WTC11 (cell line): ENCODE data around the gene SGCG. TPM values are rescaled to one million over a fixed set of nuclear protein-coding genes. Genes with fewer than 3 reads are reported as not detected.

Experiments used
- ATAC-seq: fragments of 200-7000 bp; cut with Tn5 transposase; 2 replicates; pipeline ENCODE4 v1.10.0; 2021; ENCODE audit warnings: mild to moderate bottlenecking, moderate library complexity
- CTCF ChIA-PET: fragments of 300-600 bp; sonication (Branson Sonifier 250); formaldehyde crosslinking; loops from one replicate; lab custom pipeline; 2021; ENCODE audit warnings: antibody characterized with exemption; lab: Charles Lee
- POLR2A ChIA-PET: fragments of 350-600 bp; sonication (Branson Sonifier 250); formaldehyde crosslinking; loops from one replicate; lab custom pipeline; 2021; ENCODE audit warnings: antibody characterized with exemption; lab: Charles Lee
- DNase-seq: peaks from one replicate; pipeline ENCODE4 v3.0.0; 2021; ENCODE audit warnings: low spot score
- H3K27ac Mint-ChIP-seq: 2 replicates; pipeline ENCODE4 v1.8.0; 2021; ENCODE audit warnings: mixed read lengths
- H3K27me3 Mint-ChIP-seq: 2 replicates; pipeline ENCODE4 v1.8.0; 2021; ENCODE audit warnings: low read depth, mild to moderate bottlenecking, moderate library complexity, mixed read lengths
- H3K36me3 Mint-ChIP-seq: 2 replicates; pipeline ENCODE4 v1.8.0; 2021; ENCODE audit warnings: mixed read lengths
- H3K4me1 Mint-ChIP-seq: 2 replicates; pipeline ENCODE4 v1.8.0; 2022; ENCODE audit warnings: mixed read lengths
- H3K4me3 Mint-ChIP-seq: 2 replicates; pipeline ENCODE4 v1.8.0; 2021; ENCODE audit warnings: mild to moderate bottlenecking, moderate library complexity, mixed read lengths
- H3K9me3 Mint-ChIP-seq: 2 replicates; pipeline ENCODE4 v1.8.0; 2021; ENCODE audit warnings: mixed read lengths
- AFF4 ChIP-seq: sonication (generic); formaldehyde crosslinking; IDR thresholded peaks from 2 replicates; pipeline ENCODE4 v1.8.1; 2023; ENCODE audit warnings: mild to moderate bottlenecking, missing genetic modification reagents, borderline replicate concordance
- ATF2 ChIP-seq: sonication (generic); formaldehyde crosslinking; IDR thresholded peaks from 2 replicates; pipeline ENCODE4 v1.8.1; 2022; ENCODE audit warnings: low read depth, missing genetic modification reagents, borderline replicate concordance
- E2F1 ChIP-seq: sonication (generic); formaldehyde crosslinking; IDR thresholded peaks from 2 replicates; pipeline ENCODE4 v1.8.0; 2022; ENCODE audit warnings: mild to moderate bottlenecking, missing genetic modification reagents
- FOXJ3 ChIP-seq: sonication (generic); formaldehyde crosslinking; IDR thresholded peaks from 2 replicates; pipeline ENCODE4 v1.9.0; 2021; ENCODE audit warnings: missing genetic modification reagents, mild to moderate bottlenecking, borderline replicate concordance
- FOXP4 ChIP-seq: sonication (generic); formaldehyde crosslinking; IDR thresholded peaks from 2 replicates; pipeline ENCODE4 v1.8.0; 2022; ENCODE audit warnings: mild to moderate bottlenecking, missing genetic modification reagents
- HMGXB4 ChIP-seq: sonication (generic); formaldehyde crosslinking; IDR thresholded peaks from 2 replicates; pipeline ENCODE4 v1.8.1; 2023; ENCODE audit warnings: mild to moderate bottlenecking, moderate library complexity, missing genetic modification reagents
- IRF1 ChIP-seq: sonication (generic); formaldehyde crosslinking; IDR thresholded peaks from 2 replicates; pipeline ENCODE4 v1.8.0; 2023; ENCODE audit warnings: missing genetic modification reagents
- MAX ChIP-seq: sonication (generic); formaldehyde crosslinking; IDR thresholded peaks from 2 replicates; pipeline ENCODE4 v1.8.0; 2022; ENCODE audit warnings: mild to moderate bottlenecking, missing genetic modification reagents
- MXD4 ChIP-seq: fragments of 250-450 bp; sonication (Bioruptor Pico); IDR thresholded peaks from 2 replicates; pipeline ENCODE4 v1.8.0; 2021; ENCODE audit warnings: mild to moderate bottlenecking, moderate library complexity, borderline replicate concordance
- NR1H2 ChIP-seq: sonication (generic); formaldehyde crosslinking; IDR thresholded peaks from 2 replicates; pipeline ENCODE4 v1.9.0; 2021; ENCODE audit warnings: mild to moderate bottlenecking, moderate library complexity, missing genetic modification reagents
- NR3C1 ChIP-seq: sonication (generic); formaldehyde crosslinking; conservative IDR thresholded peaks from 2 replicates; pipeline ENCODE4 v1.8.1; 2023; ENCODE audit warnings: low read depth, mild to moderate bottlenecking, missing genetic modification reagents
- PRRX2 ChIP-seq: fragments of 250-450 bp; sonication (Bioruptor Pico); IDR thresholded peaks from 2 replicates; pipeline ENCODE4 v1.8.0; 2021; ENCODE audit warnings: mild to moderate bottlenecking
- TEAD4 ChIP-seq: sonication (generic); formaldehyde crosslinking; IDR thresholded peaks from 2 replicates; pipeline ENCODE4 v1.8.0; 2022; ENCODE audit warnings: mild to moderate bottlenecking, missing genetic modification reagents
- ZNF232 ChIP-seq: sonication (generic); formaldehyde crosslinking; IDR thresholded peaks from 2 replicates; pipeline ENCODE4 v1.8.0; 2022; ENCODE audit warnings: mild to moderate bottlenecking, missing genetic modification reagents
- ZNF263 ChIP-seq: sonication (generic); formaldehyde crosslinking; IDR thresholded peaks from 2 replicates; pipeline ENCODE4 v1.8.1; 2022; ENCODE audit warnings: low read depth, mild to moderate bottlenecking, moderate library complexity, missing genetic modification reagents
- ZNF396 ChIP-seq: fragments of 250-450 bp; sonication (Bioruptor Pico); IDR thresholded peaks from 2 replicates; pipeline ENCODE4 v1.8.0; 2021; ENCODE audit warnings: mild to moderate bottlenecking, moderate library complexity, borderline replicate concordance
- ZSCAN18 ChIP-seq: fragments of 250-450 bp; sonication (Bioruptor Pico); IDR thresholded peaks from 2 replicates; pipeline ENCODE4 v2.1.2; 2022; ENCODE audit warnings: mild to moderate bottlenecking, moderate library complexity
- total RNA-seq: library from RNA; stranded (reverse); gene quantifications from 3 replicates; pipeline ENCODE4 v1.2.3, GENCODE V29; 2021

Gene SGCG
- total RNA-seq, 1 experiment from 2014 or later, result not detected

- no peak for TF ChIP-seq MAX (CRISPR knock-in tag)
Measured at GRCh38 chr13:23330356-23330755, 149.6 kb downstream of the SGCG start (continued).

- Mint-ChIP-seq H3K27me3 (peaks cover 5% of the 10 kb centered on the region), H3K27ac (no peak overlapping the region), H3K9me3 (peaks cover 74% of the 10 kb centered on the region), H3K4me1 (no peaks in the 10 kb centered on the region), H3K4me3 (no peak overlapping the region), H3K36me3 (peaks cover 91% of the 10 kb centered on the region)
- no peak for DNase-seq
- TF ChIP-seq PRRX2 (no peak), ZNF263 (no peak), AFF4 (CRISPR knock-in tag) (no peak)
- no peak for ATAC-seq
- POLR2A ChIA-PET, result no interaction called here
- CTCF ChIA-PET, result no interaction called here
Measured at GRCh38 chr13:23339225-23339624, 158.4 kb downstream of the SGCG start.

- CTCF ChIA-PET, result interaction anchor here (0.8 kb wide), 1 partner anchor 545 kb away, joined by 3 read pairs; no protein-coding TSS in a partner anchor
- no peaks in the 10 kb centered on the region for H3K4me1 Mint-ChIP-seq
- DNase-seq (no peak), ATAC-seq (no peak)
- TF ChIP-seq NR3C1 (no peak), HMGXB4 (CRISPR knock-in tag) (no peak), TEAD4 (no peak), ZNF232 (CRISPR knock-in tag) (no peak)
- H3K4me3 Mint-ChIP-seq, result no peak overlapping the region
- no peaks in the 10 kb centered on the region for H3K27me3 Mint-ChIP-seq
- H3K9me3 Mint-ChIP-seq, result peaks cover 25% of the 10 kb centered on the region
- H3K36me3 Mint-ChIP-seq, result peaks cover 58% of the 10 kb centered on the region
- no peak overlapping the region for H3K27ac Mint-ChIP-seq
- POLR2A ChIA-PET, result no interaction called here
Measured at GRCh38 chr13:23344931-23345595, 164.3 kb downstream of the SGCG start.

GRCh38 chr13:23347601-23348000, 166.8 kb downstream of the SGCG start:
- no peak for ATAC-seq
- Mint-ChIP-seq H3K4me1 (no peaks in the 10 kb centered on the region), H3K27me3 (no peaks in the 10 kb centered on the region), H3K27ac (no peak overlapping the region), H3K4me3 (no peak overlapping the region), H3K36me3 (peaks cover 53% of the 10 kb centered on the region), H3K9me3 (peaks cover 7% of the 10 kb centered on the region)
- ChIA-PET POLR2A (no interaction called here), CTCF (no interaction called here)
- no peak for DNase-seq
- no peak for TF ChIP-seq NR1H2
- TF ChIP-seq ATF2 (CRISPR knock-in tag), result no peak
- TF ChIP-seq ZNF396, result no peak
- TF ChIP-seq FOXP4 (CRISPR knock-in tag), result no peak
- TF ChIP-seq FOXJ3 (CRISPR knock-in tag), result no peak
- no peak for TF ChIP-seq ZNF263
- no peak for TF ChIP-seq ZSCAN18 (CRISPR knock-in tag)
- TF ChIP-seq IRF1 (CRISPR knock-in tag), result no peak
- no peak for TF ChIP-seq ZNF232 (CRISPR knock-in tag)
- no peak for TF ChIP-seq E2F1
- no peak for TF ChIP-seq MXD4 (CRISPR knock-in tag)
